Activated naive CD8-positive, alpha-beta T cell treated with anti-CD3 and anti-CD28 coated beads, Interleukin-2, amount 50 U/mL, for 16 hours (primary cell): ENCODE results near the gene ARPC4.
"Not testable (repeated sequence)": the region's sequence is repeated elsewhere in the genome, so short reads cannot be mapped to it uniquely, and the experiment has no call there.

Experiments
- DNase-seq: peaks from one replicate; pipeline ENCODE4 v3.0.0-alpha.2; 2020; ENCODE audit warnings: low read depth, low spot score

The ARPC4 gene

GRCh38 chr3:9770276-9770812 is 22.5 kb upstream of the ARPC4 start:
- no peak for DNase-seq

DNA sequence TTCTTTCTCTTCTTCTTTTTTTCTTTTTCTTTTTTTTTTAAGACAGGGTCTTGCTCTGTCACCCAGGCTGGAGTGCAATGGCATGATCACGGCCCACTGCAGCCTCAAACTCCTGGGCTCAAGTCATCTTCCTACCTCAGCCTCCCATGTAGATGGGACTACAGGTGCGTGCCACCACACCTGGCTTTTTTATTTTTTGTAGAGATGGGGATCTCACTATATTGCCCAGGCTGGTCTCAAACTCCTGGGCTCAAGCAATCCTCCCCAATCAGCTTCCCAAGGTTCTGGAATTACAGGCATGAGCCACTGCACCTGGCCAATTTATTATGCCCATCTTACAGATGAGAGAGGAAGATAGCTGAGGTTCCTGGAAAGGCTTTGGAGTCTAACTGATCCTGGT is 21.9 kb upstream of the ARPC4 start:
- not testable (repeated sequence) for DNase-seq

GRCh38 chr3:9776896-9777693 is 15.8 kb upstream of the ARPC4 start:
- DNase-seq = no peak

GRCh38 chr3:9777694-9778021 is 15.2 kb upstream of the ARPC4 start:
- no peak for DNase-seq

DNA sequence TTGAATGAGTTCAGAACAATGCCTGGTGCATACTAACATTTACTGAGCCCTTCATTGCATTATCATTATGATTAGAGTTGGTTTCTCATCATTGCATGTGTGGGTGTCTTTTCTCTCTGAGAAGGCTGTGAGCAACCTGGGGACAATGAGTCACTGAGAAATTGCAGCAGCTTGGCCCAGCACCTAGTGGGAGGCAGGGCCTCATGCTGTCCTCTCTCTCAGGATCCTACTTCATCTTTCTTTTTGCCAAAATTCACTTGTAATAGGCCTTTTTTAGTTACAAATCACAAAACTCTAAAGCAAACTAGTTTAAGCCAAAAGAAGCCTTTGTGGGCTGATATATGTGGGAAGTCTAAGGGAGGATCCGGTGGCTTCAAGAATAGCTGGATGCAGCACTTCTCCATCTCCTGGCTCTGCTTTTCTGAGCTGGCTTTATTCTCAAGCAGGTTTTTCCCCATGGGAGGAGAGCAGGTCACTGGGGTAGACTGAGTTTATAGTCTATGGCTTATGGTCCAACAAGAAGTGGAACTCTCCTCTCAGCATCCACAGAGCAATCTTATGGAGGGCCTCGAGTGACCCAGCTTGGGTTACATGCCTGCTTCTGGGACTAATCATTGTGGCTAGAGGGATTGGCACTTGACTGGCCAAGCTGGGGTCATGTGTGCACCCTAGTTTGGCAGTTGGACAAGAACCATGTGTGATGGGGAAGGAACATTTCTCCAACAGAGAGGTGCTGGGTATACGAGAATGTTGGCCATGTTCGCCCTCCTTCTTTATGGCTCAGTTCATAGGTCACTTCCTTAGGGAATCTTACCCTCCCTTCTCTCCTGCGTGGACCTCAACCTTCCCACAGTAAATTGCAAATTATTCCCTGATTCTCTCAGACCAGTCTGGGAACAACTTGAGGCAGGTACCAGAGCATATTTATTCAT is 14.5 kb upstream of the ARPC4 start:
- peak; percentile 37 for DNase-seq

GRCh38 chr3:9779075-9779593 is 13.7 kb upstream of the ARPC4 start:
- no peak for DNase-seq

GRCh38 chr3:9779721-9780457 is 13.0 kb upstream of the ARPC4 start:
- DNase-seq = no peak

GRCh38 chr3:9780458-9780812 is 12.4 kb upstream of the ARPC4 start:
- DNase-seq = no peak

DNA sequence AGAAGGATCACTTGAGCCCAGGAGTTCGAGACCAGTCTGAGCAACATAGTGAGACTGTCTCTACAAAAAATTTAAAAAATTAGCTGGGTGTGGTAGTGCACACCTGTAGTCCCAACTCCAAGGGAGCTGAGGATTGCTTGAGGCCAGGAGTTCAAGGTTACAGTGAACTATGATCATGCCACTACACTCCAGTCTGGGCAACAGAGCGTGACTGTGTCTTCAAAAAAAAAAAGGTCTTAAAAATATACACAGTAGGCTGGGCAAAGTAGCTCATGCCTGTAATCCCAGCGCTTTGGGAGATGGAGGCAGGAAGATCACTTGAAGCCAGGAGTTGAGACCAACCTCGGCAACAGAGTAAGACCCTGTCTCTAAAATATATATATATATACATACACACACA is 12.0 kb upstream of the ARPC4 start:
- DNase-seq = no peak

- no peak for DNase-seq
These were observed 11.3 kb upstream of the ARPC4 start for GRCh38 chr3:9781551-9781950.

DNA sequence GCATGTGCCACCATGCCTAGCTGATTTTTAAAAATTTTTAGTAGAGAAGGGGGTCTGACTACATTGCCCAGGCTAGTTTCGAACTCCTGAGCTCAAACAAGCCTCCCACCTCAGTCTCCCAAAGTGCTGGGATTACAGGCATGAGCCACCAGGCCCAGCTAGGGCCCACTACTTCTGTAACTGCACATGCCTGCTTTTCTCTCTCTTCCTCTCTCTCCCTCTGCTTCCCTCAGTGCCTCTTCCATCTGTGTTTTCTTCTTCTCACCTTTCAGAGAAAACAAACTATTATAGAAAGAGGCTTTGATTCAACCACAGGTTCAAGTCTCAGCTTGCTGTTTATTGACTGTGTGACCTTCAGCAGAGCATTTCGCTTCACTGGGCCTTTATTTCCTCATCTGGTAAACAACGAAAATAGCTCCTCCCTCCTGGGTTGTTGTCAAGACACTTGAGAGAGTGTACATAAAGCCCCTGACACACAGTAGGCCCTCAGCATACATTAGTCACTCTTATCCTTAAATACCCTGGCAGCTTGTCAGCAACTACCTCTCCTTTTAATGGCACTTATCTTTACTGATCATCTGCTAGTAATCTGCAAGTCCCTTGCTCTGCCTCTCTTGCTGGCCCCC is 10.8 kb upstream of the ARPC4 start:
- DNase-seq = no peak

- no peak for DNase-seq
These were observed 10.1 kb upstream of the ARPC4 start for GRCh38 chr3:9782770-9783169.

DNA sequence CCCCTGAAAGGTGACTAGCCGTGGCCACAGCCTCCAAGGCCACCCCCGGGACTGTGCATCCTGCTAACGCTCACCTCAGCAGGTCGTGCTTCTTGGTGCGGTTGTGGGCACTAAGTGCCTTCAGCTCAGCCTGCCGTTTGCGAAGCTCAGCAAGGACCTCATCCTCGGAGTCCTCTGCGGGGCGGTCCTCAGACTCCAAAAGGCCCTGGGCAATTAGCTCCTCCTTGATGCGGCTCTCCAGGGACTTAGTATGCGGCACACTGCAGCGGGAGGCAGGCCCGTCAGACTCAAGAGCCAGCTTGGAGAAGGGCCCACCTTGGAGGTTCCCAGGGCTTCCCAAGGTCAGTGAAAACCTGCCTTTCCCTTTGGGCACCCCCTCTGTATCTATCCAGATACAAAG is 8.9 kb upstream of the ARPC4 start:
- DNase-seq = no peak

- no peak for DNase-seq
These were observed 7.9 kb upstream of the ARPC4 start for GRCh38 chr3:9784965-9785364.

DNA sequence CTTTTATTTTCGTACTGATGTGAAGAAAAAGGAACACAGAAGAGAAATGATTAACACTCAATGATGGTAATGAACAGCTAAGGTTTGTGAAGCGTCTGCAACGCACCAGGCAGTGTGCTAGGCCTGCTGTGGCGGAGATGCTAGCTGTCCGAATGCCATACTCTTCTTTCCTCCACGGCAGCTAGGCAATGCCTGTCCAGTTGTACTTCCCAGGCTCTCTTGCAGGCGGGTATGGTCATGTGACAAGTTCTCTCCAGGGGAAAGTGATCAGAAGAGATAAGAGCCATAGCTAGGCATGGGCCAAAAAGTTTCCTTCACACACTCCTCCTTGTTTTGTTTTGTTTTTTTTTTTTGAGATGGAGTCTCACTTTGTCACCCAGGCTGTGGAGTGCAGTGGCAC is 7.3 kb upstream of the ARPC4 start:
- no peak for DNase-seq

GRCh38 chr3:9786209-9786739 is 6.6 kb upstream of the ARPC4 start:
- DNase-seq = no peak

DNA sequence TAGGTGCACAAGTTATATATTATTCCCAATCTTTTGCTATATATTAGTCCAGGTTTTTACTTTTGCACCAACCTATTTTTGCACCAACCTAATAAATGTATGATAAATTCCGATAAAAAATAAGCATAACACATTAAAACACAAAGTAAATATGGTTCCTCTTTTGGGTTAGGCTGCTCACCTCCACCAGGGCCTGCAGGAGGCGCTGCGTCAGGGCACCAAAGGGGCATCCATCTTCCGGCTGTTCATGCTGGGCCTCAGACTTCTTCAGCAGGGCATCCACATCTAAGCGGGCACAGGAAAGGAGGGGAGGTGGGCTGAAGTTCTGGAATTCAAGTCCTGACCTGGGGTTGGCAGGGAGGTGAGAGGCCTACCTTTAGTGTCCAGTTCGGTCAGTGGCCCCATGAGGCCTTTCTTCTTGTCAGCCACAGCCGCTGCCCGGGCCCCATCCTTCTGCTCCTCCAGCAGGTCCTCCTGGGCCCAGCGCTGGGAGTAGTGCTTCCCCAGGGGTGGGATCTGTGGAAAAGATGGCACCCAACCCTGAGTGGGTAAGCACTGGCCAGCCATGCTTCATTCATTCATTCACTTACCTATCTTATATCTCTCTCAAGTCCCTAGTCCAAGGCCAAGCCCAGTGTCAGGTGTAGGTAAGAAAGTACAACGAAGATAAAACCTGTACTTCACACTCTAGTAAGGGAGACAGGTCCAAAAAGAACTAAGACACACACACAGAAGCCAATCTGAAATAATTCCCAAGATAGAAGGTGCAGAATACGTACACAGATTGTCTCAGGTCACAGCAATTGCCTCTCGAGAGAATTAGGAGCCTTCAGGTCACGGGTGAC is 5.8 kb upstream of the ARPC4 start:
- DNase-seq = no peak

DNA sequence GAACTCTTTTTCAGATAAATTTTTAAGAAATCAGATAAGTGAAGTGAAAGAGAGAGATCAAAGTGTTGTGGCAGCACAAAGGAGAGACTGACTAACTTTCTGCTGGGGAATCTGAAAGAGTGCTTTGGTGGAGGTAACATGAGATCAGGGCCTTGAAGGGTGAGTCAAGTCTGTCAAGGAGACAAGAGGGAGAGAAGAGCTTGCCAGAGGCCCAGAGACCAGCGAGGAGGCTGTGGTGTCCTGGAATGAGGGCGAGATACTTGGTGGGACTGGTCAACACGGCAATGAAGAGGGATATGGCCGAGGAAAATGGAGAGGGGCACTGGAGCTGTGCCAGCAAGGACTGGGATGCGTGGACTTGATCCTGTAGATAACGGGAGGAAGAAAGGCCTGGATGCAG is 5.2 kb upstream of the ARPC4 start:
- no peak for DNase-seq

- no peak for DNase-seq
These were observed 1.8 kb upstream of the ARPC4 start for GRCh38 chr3:9791127-9791526.

- DNase-seq = no peak
These were observed 985 bp upstream of the ARPC4 start for GRCh38 chr3:9791790-9792404.
